ENCODE data around the gene PKN2. TPM values are rescaled to one million over a fixed set of nuclear protein-coding genes. Genes with fewer than 3 reads are reported as not detected.

PKN2 gene
- total RNA-seq, 1 experiment from 2014 or later = 32.5 TPM

DNA sequence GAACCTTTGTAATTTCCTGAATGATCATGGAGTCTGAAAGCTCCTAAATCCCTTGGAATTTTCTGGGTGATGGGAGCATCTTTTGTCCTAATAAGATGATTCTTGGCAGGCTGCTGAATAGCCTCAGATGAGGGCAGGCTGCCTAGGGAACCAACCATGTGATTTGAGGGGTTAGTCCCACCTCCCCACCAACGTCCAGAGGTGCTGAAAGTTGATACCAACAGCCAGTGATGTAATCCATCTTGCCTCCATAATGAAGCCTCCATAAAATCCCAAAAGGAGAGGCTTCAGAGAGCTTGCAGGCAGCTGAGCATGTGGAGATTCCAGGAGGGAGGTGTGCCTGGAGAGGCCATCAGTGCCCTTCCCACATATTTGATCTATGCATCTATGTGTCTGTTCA, 163.6 kb downstream of the PKN2 start:
- no peaks in the 10 kb centered on the region for H4K20me1 ChIP-seq (ENCODE audit: control insufficient read depth, insufficient read depth, insufficient read length)
- no peak overlapping the region for H2BK20ac ChIP-seq (ENCODE audit: low read depth, low read length, poor library complexity, severe bottlenecking)
- no peak overlapping the region for H3T11ph ChIP-seq (ENCODE audit: low read length)
- H3K27me3 Mint-ChIP-seq (ENCODE audit: low read depth) = no peaks in the 10 kb centered on the region; the same call in 1 of the 2 replicates
- H3K4me1 ChIP-seq (ENCODE audit: insufficient read depth, low read length) = peaks cover 3% of the 10 kb centered on the region; the same call in 1 of the 2 replicates
- no peak overlapping the region for H3K18ac ChIP-seq (ENCODE audit: insufficient read length, low read depth, low read length)
- H3K36me3 Mint-ChIP-seq (ENCODE audit: insufficient read depth in 1 of 3, low read depth in 3 of 3) = no peaks in the 10 kb centered on the region; a peak in 1 of 7 replicates
- H3K14ac ChIP-seq (ENCODE audit: insufficient read depth, low read length) = no peak overlapping the region
- no peak overlapping the region for H2BK5ac ChIP-seq (ENCODE audit: insufficient read length, low read length)
- H4K5ac ChIP-seq (ENCODE audit: insufficient read length, low read depth, low read length) = no peak overlapping the region
- no peak overlapping the region for H3K4ac ChIP-seq (ENCODE audit: low read depth, low read length)
- H3K79me1 ChIP-seq (ENCODE audit: insufficient read depth, low read depth, low read length, poor library complexity, severe bottlenecking) = no peaks in the 10 kb centered on the region
- H3K9ac ChIP-seq (ENCODE audit: extremely low read depth, insufficient read length, low read length) = no peak overlapping the region
- no peaks in the 10 kb centered on the region for H3K9me3 Mint-ChIP-seq
- H2BK12ac ChIP-seq (ENCODE audit: insufficient read length, low read depth, low read length) = no peak overlapping the region
- DNase-seq = peak; percentile 37
- no peak overlapping the region for H2AFZ ChIP-seq (ENCODE audit: low read length)
- TF ChIP-seq, protein P1, sequence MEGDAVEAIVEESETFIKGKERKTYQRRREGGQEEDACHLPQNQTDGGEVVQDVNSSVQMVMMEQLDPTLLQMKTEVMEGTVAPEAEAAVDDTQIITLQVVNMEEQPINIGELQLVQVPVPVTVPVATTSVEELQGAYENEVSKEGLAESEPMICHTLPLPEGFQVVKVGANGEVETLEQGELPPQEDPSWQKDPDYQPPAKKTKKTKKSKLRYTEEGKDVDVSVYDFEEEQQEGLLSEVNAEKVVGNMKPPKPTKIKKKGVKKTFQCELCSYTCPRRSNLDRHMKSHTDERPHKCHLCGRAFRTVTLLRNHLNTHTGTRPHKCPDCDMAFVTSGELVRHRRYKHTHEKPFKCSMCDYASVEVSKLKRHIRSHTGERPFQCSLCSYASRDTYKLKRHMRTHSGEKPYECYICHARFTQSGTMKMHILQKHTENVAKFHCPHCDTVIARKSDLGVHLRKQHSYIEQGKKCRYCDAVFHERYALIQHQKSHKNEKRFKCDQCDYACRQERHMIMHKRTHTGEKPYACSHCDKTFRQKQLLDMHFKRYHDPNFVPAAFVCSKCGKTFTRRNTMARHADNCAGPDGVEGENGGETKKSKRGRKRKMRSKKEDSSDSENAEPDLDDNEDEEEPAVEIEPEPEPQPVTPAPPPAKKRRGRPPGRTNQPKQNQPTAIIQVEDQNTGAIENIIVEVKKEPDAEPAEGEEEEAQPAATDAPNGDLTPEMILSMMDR (conservative IDR thresholded peaks at IDR 0.05) = no peak
- H3K23me2 ChIP-seq (ENCODE audit: insufficient read length, low read depth, low read length, poor library complexity, severe bottlenecking) = no peaks in the 10 kb centered on the region
- no peak overlapping the region for H4K8ac ChIP-seq (replicated peaks; ENCODE audit: insufficient read length, low read depth, low read length)
- peaks cover 5 to 14% of the 10 kb centered on the region in 2 experiments; a peak in 3 of 4 replicates for H3K4me1 Mint-ChIP-seq
- no peak overlapping the region for H2AK5ac ChIP-seq (ENCODE audit: insufficient read length, low read length)
- no peak overlapping the region for H3K56ac ChIP-seq (ENCODE audit: insufficient read length, low read depth, low read length)
- no peaks in the 10 kb centered on the region for H3K79me2 ChIP-seq (ENCODE audit: insufficient read depth, low read length)
- no peaks in the 10 kb centered on the region for H3K27me3 ChIP-seq (ENCODE audit: insufficient read depth, low read length)
- no peak overlapping the region; a peak in 1 of 7 replicates for H3K27ac Mint-ChIP-seq
- no peak overlapping the region for H2BK120ac ChIP-seq (ENCODE audit: low read depth, low read length, poor library complexity, severe bottlenecking)
- no peak overlapping the region for H3K4me2 ChIP-seq (ENCODE audit: insufficient read depth, insufficient read length, low read length)
- no peak overlapping the region for H3K27ac ChIP-seq (ENCODE audit: insufficient read length, low read depth, low read length)
- no CpG with 5 or more reads among the region's 1 CpG for WGBS (ENCODE audit: extremely low coverage, insufficient read length, low lambda C conversion rate)
- H4K91ac ChIP-seq (ENCODE audit: insufficient read length, low read depth, low read length) = no peak overlapping the region
- H3K23ac ChIP-seq (ENCODE audit: insufficient read length, low read depth, low read length) = no peak overlapping the region
- no peaks in the 10 kb centered on the region for H3K9me3 ChIP-seq (ENCODE audit: control insufficient read depth, low read depth, low read length)
- no peak overlapping the region for H2BK15ac ChIP-seq (ENCODE audit: low read depth, low read length)
- H3K4me3 Mint-ChIP-seq = no peak overlapping the region
